ENCODE results near the gene CENATAC.

CENATAC gene

DNA sequence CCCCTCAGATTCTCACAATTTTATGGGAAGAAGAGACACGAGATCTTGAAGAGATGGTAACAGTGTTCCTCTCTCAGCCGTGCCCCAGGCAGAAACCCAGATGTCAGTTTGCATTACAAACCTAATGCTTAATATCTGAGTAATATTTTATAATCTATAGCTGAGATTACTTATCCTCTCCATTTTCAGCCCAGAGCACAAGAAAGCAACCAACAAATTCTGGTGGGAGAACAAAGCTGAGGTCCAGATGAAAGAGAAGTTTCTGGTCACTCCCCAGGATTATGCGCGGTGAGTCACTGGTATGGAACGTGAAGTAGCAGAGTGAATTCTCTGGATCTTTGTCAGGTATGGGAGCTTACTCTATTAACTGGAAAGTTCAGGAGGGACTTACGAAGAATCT lies 884 bp downstream of the CENATAC start:
- no peak for DNase-seq (ENCODE audit: low spot score)
- TF ChIP-seq, protein P1, sequence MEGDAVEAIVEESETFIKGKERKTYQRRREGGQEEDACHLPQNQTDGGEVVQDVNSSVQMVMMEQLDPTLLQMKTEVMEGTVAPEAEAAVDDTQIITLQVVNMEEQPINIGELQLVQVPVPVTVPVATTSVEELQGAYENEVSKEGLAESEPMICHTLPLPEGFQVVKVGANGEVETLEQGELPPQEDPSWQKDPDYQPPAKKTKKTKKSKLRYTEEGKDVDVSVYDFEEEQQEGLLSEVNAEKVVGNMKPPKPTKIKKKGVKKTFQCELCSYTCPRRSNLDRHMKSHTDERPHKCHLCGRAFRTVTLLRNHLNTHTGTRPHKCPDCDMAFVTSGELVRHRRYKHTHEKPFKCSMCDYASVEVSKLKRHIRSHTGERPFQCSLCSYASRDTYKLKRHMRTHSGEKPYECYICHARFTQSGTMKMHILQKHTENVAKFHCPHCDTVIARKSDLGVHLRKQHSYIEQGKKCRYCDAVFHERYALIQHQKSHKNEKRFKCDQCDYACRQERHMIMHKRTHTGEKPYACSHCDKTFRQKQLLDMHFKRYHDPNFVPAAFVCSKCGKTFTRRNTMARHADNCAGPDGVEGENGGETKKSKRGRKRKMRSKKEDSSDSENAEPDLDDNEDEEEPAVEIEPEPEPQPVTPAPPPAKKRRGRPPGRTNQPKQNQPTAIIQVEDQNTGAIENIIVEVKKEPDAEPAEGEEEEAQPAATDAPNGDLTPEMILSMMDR (IDR thresholded peaks at IDR 0.05), result no peak
- Histone ChIP-seq H3K27ac (peak overlapping the region; percentile 82 to 97), H3K4me3 (peak overlapping the region; percentile 99)

DNA sequence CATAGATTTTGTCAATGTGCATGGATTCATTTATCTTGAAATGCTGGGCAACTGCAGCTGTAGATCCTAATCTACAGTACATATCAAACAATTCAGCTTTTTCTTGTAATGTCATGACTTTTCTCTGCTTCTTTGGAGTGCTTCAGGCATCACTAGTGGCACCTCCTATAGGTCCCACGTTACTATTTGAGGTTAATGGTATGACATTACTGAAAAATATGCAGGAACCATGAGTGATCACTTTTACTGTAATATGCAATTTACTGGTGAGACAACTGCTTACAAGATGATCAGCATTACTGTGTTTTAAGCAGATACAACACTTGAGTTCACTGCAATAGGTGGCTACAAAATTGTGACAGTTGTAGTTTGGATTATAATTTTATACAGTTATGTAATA lies 3.0 kb downstream of the CENATAC start:
- H3K27ac ChIP-seq, result no peak overlapping the region
- TF ChIP-seq, protein P1 (IDR thresholded peaks at IDR 0.05), result no peak
- DNase-seq (ENCODE audit: low spot score), result no peak
- H3K4me3 ChIP-seq, result no peak overlapping the region

DNA sequence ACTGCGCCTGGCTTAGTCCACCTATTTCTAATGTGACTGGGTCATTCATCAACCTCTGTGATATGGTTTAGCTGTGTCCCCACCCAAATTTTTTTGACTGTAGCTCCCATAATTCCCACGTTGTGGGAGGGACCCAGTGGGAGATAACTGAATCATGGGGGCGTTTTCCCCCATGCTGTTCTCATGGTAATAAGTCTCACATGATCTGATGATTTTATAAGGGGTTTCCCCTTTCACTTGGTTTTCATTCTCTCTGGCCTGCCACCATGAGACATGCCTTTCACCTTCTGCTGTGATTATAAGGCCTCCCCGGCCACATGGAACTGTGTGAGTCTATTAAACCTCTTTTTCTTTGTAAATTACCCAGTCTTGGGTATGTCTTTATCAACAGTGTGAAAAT lies 8.7 kb downstream of the CENATAC start:
- Histone ChIP-seq H3K27ac (no peak overlapping the region), H3K4me3 (no peak overlapping the region)
- TF ChIP-seq, protein P1 (IDR thresholded peaks at IDR 0.05), result no peak
- no peak for DNase-seq (ENCODE audit: low spot score)

DNA sequence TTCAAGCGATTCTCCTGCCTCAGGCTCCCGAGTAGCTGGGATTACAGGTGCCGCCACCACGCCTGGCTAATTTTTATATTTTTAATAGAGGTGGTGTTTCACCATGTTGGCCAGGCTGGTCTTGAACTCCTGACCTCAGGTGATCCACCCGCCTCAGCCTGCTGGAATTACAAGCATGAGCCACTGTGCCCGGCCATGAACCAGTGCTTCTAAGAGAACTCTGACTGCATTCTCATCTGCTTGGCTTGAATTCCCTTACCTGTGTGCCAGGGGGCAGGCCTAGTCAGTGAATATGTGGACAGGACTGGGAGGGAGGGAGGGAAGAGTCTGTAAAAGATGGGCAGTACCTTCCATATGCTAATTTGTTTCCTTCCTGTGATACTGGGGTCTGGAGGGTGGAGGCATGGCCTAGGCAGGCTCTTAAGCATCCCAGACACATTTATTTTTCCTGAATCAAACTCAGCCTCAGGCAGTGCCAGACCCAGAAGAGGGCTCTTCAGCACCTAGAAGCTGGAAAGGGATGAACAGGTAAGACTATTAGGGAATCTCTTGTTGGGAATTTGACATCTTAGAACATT lies 13.6 kb downstream of the CENATAC start:
- H3K4me3 ChIP-seq, result no peak overlapping the region
- no peak for DNase-seq (ENCODE audit: low spot score)
- H3K27ac ChIP-seq, result no peak overlapping the region
- TF ChIP-seq, protein P1 (IDR thresholded peaks at IDR 0.05), result no peak

DNA sequence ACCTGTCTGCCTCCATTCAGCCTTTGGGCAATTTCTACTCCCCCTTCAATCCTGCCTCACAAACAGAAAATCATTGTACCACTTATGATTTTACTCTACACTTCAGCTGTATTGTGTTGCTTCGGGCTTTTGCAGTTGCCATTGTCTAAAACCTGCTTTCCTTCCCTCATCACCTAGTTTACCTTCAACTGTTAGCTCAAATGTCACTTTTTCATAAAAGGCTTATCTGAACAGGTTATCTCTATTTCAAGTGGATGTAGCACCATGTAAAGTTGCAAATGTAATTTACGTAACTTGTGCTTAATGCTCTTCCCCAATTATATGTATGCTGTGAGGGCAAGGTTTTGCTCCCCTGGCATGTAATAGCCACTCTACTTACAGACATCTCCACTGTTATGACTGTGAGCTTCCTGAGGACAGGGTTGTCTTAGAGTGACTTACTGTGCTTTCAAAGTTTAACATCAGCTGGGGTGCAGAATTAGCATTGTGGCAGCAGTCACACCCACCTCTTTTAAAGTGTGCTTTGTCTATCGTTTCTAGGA lies 14.8 kb downstream of the CENATAC start:
- no peak overlapping the region for H3K27ac ChIP-seq
- no peak overlapping the region for H3K4me3 ChIP-seq
- TF ChIP-seq, protein P1 (IDR thresholded peaks at IDR 0.05), result no peak
- no peak for DNase-seq (ENCODE audit: low spot score)

DNA sequence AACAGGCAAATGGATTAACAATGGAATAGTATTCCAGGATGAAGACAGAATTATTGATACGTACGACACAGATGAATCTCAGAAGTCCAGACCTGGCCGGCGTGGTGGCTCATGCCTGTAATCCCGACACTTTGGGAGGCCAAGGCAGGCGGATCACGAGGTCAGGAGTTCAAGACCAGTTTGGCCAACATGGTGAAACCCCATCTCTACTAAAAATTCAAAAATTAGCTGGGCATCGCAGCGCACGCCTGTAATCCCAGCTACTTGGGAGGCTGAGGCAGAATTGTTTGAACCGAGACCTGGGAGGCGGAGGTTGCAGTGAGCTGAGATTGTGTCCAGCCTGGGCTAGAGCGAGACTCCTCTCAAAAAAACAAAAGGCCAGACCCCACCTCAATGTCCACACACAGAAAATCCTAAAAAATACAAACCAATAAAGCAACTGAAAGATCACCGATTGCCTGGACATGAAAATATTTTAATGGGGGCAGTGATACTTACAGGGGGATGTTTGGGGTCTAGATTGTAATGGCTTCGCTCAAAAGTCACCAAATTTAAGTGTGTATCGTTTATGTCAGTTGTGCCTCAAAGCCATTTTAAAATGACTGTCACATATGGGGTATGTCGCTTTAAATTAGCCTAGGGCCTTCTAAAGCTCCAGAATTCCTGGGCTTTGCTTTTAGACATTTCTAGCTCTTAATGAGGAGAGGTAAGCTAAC lies 16.4 kb downstream of the CENATAC start:
- no peak for DNase-seq (ENCODE audit: low spot score)
- no peak overlapping the region for H3K27ac ChIP-seq
- TF ChIP-seq, protein P1 (IDR thresholded peaks at IDR 0.05), result no peak
- no peak overlapping the region for H3K4me3 ChIP-seq
